ENCODE data around the gene NTM.

DNA sequence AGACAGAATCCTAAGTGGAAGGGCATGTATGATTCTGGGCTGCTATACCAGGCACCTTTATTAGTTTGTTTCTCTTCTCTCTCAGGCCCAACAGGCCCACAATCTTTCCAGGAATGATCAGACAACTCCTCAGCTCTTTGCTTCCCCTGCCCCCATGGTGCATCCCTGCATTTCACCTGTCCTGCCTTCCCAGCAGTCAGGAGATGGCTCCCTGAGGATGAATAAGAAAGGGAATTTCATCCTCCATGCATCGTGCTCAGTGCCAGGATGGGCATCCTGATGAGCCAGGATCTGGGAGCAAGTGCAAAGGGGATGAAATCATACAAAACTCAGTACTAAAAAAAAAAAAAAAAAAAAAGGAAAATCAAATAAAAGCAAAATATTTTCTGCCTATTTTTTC is 18.6 kb upstream of the NTM start:
- TF ChIP-seq, protein P1, sequence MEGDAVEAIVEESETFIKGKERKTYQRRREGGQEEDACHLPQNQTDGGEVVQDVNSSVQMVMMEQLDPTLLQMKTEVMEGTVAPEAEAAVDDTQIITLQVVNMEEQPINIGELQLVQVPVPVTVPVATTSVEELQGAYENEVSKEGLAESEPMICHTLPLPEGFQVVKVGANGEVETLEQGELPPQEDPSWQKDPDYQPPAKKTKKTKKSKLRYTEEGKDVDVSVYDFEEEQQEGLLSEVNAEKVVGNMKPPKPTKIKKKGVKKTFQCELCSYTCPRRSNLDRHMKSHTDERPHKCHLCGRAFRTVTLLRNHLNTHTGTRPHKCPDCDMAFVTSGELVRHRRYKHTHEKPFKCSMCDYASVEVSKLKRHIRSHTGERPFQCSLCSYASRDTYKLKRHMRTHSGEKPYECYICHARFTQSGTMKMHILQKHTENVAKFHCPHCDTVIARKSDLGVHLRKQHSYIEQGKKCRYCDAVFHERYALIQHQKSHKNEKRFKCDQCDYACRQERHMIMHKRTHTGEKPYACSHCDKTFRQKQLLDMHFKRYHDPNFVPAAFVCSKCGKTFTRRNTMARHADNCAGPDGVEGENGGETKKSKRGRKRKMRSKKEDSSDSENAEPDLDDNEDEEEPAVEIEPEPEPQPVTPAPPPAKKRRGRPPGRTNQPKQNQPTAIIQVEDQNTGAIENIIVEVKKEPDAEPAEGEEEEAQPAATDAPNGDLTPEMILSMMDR (IDR thresholded peaks at IDR 0.05; ENCODE audit: low read depth, low read length, poor library complexity, severe bottlenecking): no peak
- TF ChIP-seq EZH2phosphoT487 (IDR thresholded peaks at IDR 0.05; ENCODE audit: borderline replicate concordance, low read length): no peak
